K562 (cell line): ENCODE results near the gene SEPHS2. TPM values are rescaled to one million over a fixed set of nuclear protein-coding genes. Genes with fewer than 3 reads are reported as not detected.

Source experiments
- LEF1 ChIP-seq: fragments of 450-650 bp; IDR thresholded peaks from 2 replicates; pipeline ENCODE4 v1.6.1; 2016; ENCODE audit warnings: mild to moderate bottlenecking
- MGA ChIP-seq: fragments of 450-650 bp; IDR thresholded peaks from 2 replicates; pipeline ENCODE4 v1.6.1; 2016; ENCODE audit warnings: mild to moderate bottlenecking, moderate library complexity
- PCBP2 ChIP-seq: fragments of 200-400 bp; formaldehyde crosslinking; IDR thresholded peaks from 2 replicates; pipeline ENCODE4 v1.6.1; 2018; ENCODE audit warnings: low read length, low read depth, mild to moderate bottlenecking, moderate library complexity; ENCODE audit not compliant: poor library complexity, severe bottlenecking
- ZC3H4 ChIP-seq: sonication (generic); formaldehyde crosslinking; IDR thresholded peaks from 2 replicates; pipeline ENCODE4 v1.9.0; 2021; ENCODE audit warnings: missing genetic modification reagents, borderline replicate concordance
- polyA plus RNA-seq, 8 experiments: library from polyadenylated mRNA; depleted of rRNA in 4 of 8; stranded (reverse) in 5 of 8; unstranded in 3 of 8; fragments of >200 nt; fragmentation: Nextera tagmentation in 2 of 8; fragmentation: Illumina TruSeq in 1 of 8; extraction: Ambion mirVana in 2 of 8; extraction: Trizol in 1 of 8; gene quantifications; 2 replicates each; pipeline versions ENCODE4 v1.2.1 to v1.2.3, GENCODE V29; 2011 to 2014; ENCODE audit warnings: inconsistent platforms in 1 of 8, missing spikeins in 1 of 8
- total RNA-seq, 7 experiments: library from RNA; depleted of rRNA in 6 of 7; stranded (reverse); fragments of >200 nt in 6 of 7; fragmentation: Illumina TruSeq in 2 of 7; extraction: Trizol in 2 of 7; gene quantifications; 2 replicates each; pipeline versions ENCODE4 v1.2.1 to v1.2.3, GENCODE V29; 2011 to 2021; ENCODE audit warnings: low replicate concordance in 1 of 7
- TF ChIP-seq, protein P1 (sequence below): conservative IDR thresholded peaks from 2 replicates; pipeline ENCODE4 v1.6.1; 2011; ENCODE audit warnings: low read depth, mild to moderate bottlenecking, low read length; ENCODE audit not compliant: control insufficient read depth
- TF ChIP-seq, protein P2 (sequence below): sonication (generic); formaldehyde crosslinking; IDR thresholded peaks from 2 replicates; pipeline ENCODE4 v1.8.0; 2023; ENCODE audit warnings: mild to moderate bottlenecking, missing genetic modification reagents
- TF ChIP-seq, protein P3 (sequence below), 2 experiments: fragments of 450-650 bp in 1 of 2; IDR thresholded peaks; 2 replicates each; pipeline ENCODE4 v1.6.1; 2011 to 2017; ENCODE audit warnings: low read depth in 2 of 2, antibody characterized with exemption in 1 of 2, borderline replicate concordance in 1 of 2, low read length in 1 of 2, mild to moderate bottlenecking in 1 of 2, mixed read lengths in 1 of 2; ENCODE audit not compliant: control insufficient read depth in 1 of 2

The SEPHS2 gene
- total and polyA plus RNA-seq, 9 of the 15 experiments (the other 6 are each of a cell fraction or from before 2014, with no cell fraction given), result 20.9 to 90.6 (median 43.4) TPM

DNA sequence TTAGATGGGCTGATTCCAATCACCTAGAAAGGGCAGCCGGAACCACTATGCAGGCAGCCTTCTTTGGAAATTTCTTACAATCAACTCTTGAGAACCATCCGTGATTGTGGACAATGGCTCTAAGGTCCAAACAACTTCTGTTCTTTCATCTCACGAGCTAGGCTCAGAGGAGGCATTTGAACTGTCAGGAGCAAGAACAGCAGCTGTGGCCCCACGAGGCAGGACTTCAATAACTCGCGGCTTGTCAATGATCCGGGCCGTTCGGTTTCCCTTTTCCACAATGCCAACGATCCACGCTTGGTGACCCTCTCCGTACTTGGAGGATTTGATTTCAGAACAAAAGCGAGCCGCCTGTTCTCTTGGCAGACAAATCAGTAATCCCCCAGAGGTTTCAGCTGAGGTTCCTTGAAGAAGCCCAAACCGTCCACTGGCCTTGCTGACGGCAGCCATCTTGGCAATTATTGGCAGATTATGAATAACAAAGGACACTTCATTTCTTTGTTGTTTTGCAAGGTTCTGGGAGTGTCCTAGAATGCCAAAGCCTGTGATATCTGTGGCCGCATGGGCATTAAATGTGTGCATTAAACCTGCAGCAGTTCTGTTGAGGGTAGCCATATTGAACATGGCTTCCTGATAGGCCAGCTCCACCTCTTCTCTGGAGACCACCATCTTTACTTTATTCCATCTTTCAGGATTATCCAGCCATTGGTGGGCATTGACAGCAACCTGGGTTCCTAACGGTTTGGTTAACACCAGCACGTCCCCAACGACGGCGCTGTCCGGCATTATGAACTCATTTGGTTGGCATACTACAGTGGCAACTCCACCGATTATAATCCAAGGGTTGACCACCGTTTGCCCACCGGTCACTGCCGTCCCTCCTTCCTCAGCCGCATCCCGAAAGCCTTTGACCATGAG is 1.2 kb downstream of the SEPHS2 start (continued):
- TF ChIP-seq, protein P1, sequence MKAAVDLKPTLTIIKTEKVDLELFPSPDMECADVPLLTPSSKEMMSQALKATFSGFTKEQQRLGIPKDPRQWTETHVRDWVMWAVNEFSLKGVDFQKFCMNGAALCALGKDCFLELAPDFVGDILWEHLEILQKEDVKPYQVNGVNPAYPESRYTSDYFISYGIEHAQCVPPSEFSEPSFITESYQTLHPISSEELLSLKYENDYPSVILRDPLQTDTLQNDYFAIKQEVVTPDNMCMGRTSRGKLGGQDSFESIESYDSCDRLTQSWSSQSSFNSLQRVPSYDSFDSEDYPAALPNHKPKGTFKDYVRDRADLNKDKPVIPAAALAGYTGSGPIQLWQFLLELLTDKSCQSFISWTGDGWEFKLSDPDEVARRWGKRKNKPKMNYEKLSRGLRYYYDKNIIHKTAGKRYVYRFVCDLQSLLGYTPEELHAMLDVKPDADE, result no peak
- TF ChIP-seq ZC3H4 (CRISPR knock-in tag) (peak; percentile 54; the same call in 1 of the 2 replicates), LEF1 (no peak), MGA (peak; percentile 88), PCBP2 (no peak)
- TF ChIP-seq, protein P2, sequence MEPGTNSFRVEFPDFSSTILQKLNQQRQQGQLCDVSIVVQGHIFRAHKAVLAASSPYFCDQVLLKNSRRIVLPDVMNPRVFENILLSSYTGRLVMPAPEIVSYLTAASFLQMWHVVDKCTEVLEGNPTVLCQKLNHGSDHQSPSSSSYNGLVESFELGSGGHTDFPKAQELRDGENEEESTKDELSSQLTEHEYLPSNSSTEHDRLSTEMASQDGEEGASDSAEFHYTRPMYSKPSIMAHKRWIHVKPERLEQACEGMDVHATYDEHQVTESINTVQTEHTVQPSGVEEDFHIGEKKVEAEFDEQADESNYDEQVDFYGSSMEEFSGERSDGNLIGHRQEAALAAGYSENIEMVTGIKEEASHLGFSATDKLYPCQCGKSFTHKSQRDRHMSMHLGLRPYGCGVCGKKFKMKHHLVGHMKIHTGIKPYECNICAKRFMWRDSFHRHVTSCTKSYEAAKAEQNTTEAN, result 0 out of 2 replicates have a peak, but pooled peaks have one; percentile 42
- TF ChIP-seq, protein P3, sequence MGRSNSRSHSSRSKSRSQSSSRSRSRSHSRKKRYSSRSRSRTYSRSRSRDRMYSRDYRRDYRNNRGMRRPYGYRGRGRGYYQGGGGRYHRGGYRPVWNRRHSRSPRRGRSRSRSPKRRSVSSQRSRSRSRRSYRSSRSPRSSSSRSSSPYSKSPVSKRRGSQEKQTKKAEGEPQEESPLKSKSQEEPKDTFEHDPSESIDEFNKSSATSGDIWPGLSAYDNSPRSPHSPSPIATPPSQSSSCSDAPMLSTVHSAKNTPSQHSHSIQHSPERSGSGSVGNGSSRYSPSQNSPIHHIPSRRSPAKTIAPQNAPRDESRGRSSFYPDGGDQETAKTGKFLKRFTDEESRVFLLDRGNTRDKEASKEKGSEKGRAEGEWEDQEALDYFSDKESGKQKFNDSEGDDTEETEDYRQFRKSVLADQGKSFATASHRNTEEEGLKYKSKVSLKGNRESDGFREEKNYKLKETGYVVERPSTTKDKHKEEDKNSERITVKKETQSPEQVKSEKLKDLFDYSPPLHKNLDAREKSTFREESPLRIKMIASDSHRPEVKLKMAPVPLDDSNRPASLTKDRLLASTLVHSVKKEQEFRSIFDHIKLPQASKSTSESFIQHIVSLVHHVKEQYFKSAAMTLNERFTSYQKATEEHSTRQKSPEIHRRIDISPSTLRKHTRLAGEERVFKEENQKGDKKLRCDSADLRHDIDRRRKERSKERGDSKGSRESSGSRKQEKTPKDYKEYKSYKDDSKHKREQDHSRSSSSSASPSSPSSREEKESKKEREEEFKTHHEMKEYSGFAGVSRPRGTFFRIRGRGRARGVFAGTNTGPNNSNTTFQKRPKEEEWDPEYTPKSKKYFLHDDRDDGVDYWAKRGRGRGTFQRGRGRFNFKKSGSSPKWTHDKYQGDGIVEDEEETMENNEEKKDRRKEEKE (IDR thresholded peaks at IDR 0.05; ENCODE audit: borderline replicate concordance in 1 of 2, control insufficient read depth in 1 of 2, low read depth in 2 of 2, low read length in 1 of 2), result 0 out of 4 replicates have a peak, but pooled peaks of 1 of the 2 experiments have one; percentile 37
